ENCODE results near the gene FHIP1A.

GRCh38 chr4:151408380-151408629 lies 671 bp upstream of the FHIP1A start:
- TF ChIP-seq CTCF (tag by site-specific recombination; IDR thresholded peaks at IDR 0.05) = no peak
- TF ChIP-seq REST (tag by site-specific recombination; IDR thresholded peaks at IDR 0.05) = no peak
- TF ChIP-seq ZNF274 (IDR thresholded peaks at IDR 0.05; ENCODE audit: low read length) = no peak
- TF ChIP-seq ZNF274 (tag by site-specific recombination; IDR thresholded peaks at IDR 0.05; ENCODE audit: borderline replicate concordance) = no peak
- no peak for TF ChIP-seq TCF7L2 (IDR thresholded peaks at IDR 0.05; ENCODE audit: borderline replicate concordance, low read depth, low read length)
- no peak for TF ChIP-seq ZNF449 (tag by site-specific recombination; IDR thresholded peaks at IDR 0.05)
